GM23248 (cell line): ENCODE data around the gene PIK3CG.

Experiments used
- EZH2 ChIP-seq: fragments of 200-600 bp; sonication (generic); IDR thresholded peaks from 2 replicates; pipeline ENCODE4 v1.6.1; 2018; ENCODE audit warnings: antibody characterized with exemption, mild to moderate bottlenecking; ENCODE audit not compliant: insufficient read depth, poor library complexity, severe bottlenecking
- EZH2phosphoT487 ChIP-seq: fragments of 200-600 bp; sonication (generic); IDR thresholded peaks from 2 replicates; pipeline ENCODE4 v1.6.1; 2018; ENCODE audit warnings: antibody characterized with exemption, moderate library complexity, mild to moderate bottlenecking, low read depth; ENCODE audit not compliant: insufficient read depth

GRCh38 chr7:106914018-106914607 is 49.0 kb downstream of the PIK3CG start:
- TF ChIP-seq EZH2: no peak
- no peak for TF ChIP-seq EZH2phosphoT487
